ENCODE measurements around the gene SPPL2C.

Gene SPPL2C

GRCh38 chr17:45843722-45844121, 959 bp upstream of the SPPL2C start:
- Histone ChIP-seq H3K27me3 (ENCODE audit: insufficient read depth, low read length) (peaks cover 4% of the 10 kb centered on the region; the same call in 1 of the 2 replicates), H3K9me3 (ENCODE audit: low read length) (no peaks in the 10 kb centered on the region), H2AFZ (ENCODE audit: low read length) (no peak overlapping the region)

GRCh38 chr17:45845376-45846185, 900 bp downstream of the SPPL2C start:
- Histone ChIP-seq H3F3A (ENCODE audit: insufficient read depth, low read length) (no peaks in the 10 kb centered on the region), H3K27ac (ENCODE audit: low read depth, low read length, poor library complexity, severe bottlenecking) (no peak overlapping the region), H3K36me3 (ENCODE audit: insufficient read depth, low read length) (no peaks in the 10 kb centered on the region), H3K79me2 (ENCODE audit: insufficient read depth, low read length) (no peaks in the 10 kb centered on the region), H3K9me2 (ENCODE audit: low read depth, low read length) (no peaks in the 10 kb centered on the region), H3K4me3 (ENCODE audit: low read depth, low read length, poor library complexity, severe bottlenecking) (no peak overlapping the region), H3K9me3 (ENCODE audit: low read length) (no peaks in the 10 kb centered on the region), H3K4me2 (ENCODE audit: low read length) (no peak overlapping the region), H3K27me3 (ENCODE audit: insufficient read depth, low read length) (no peaks in the 10 kb centered on the region), H3K9ac (ENCODE audit: low read length) (no peak overlapping the region), H2AFZ (ENCODE audit: low read length) (no peak overlapping the region), H4K20me1 (ENCODE audit: insufficient read depth, low read length) (no peaks in the 10 kb centered on the region), H3K4me1 (ENCODE audit: insufficient read depth, low read length, severe bottlenecking) (no peaks in the 10 kb centered on the region)
- TF ChIP-seq CTCF (IDR thresholded peaks at IDR 0.05; ENCODE audit: low read length) (no peak), EZH2 (IDR thresholded peaks at IDR 0.05; ENCODE audit: borderline replicate concordance, low read length) (no peak)

More at GRCh38 chr17:45843722-45844121, 959 bp upstream of the SPPL2C start:
- Histone ChIP-seq H3K4me2 (ENCODE audit: low read length) (no peak overlapping the region), H3F3A (ENCODE audit: insufficient read depth, low read length) (no peaks in the 10 kb centered on the region), H3K9ac (ENCODE audit: low read length) (no peak overlapping the region), H3K4me3 (ENCODE audit: low read depth, low read length, poor library complexity, severe bottlenecking) (no peak overlapping the region), H4K20me1 (ENCODE audit: insufficient read depth, low read length) (no peaks in the 10 kb centered on the region), H3K4me1 (ENCODE audit: insufficient read depth, low read length, severe bottlenecking) (no peaks in the 10 kb centered on the region), H3K36me3 (ENCODE audit: insufficient read depth, low read length) (no peaks in the 10 kb centered on the region), H3K9me2 (ENCODE audit: low read depth, low read length) (no peaks in the 10 kb centered on the region), H3K79me2 (ENCODE audit: insufficient read depth, low read length) (no peaks in the 10 kb centered on the region), H3K27ac (ENCODE audit: low read depth, low read length, poor library complexity, severe bottlenecking) (no peak overlapping the region)
- TF ChIP-seq EZH2 (IDR thresholded peaks at IDR 0.05; ENCODE audit: borderline replicate concordance, low read length) (no peak), CTCF (IDR thresholded peaks at IDR 0.05; ENCODE audit: low read length) (no peak)

GRCh38 chr17:45846223-45846622, 1.5 kb downstream of the SPPL2C start:
- Histone ChIP-seq H3F3A (ENCODE audit: insufficient read depth, low read length) (no peaks in the 10 kb centered on the region), H3K9ac (ENCODE audit: low read length) (no peak overlapping the region), H3K27me3 (ENCODE audit: insufficient read depth, low read length) (no peaks in the 10 kb centered on the region), H3K4me2 (ENCODE audit: low read length) (no peak overlapping the region), H3K79me2 (ENCODE audit: insufficient read depth, low read length) (no peaks in the 10 kb centered on the region), H4K20me1 (ENCODE audit: insufficient read depth, low read length) (no peaks in the 10 kb centered on the region), H3K4me1 (ENCODE audit: insufficient read depth, low read length, severe bottlenecking) (no peaks in the 10 kb centered on the region), H3K36me3 (ENCODE audit: insufficient read depth, low read length) (no peaks in the 10 kb centered on the region), H3K9me2 (ENCODE audit: low read depth, low read length) (no peaks in the 10 kb centered on the region), H3K9me3 (ENCODE audit: low read length) (no peaks in the 10 kb centered on the region), H2AFZ (ENCODE audit: low read length) (no peak overlapping the region), H3K4me3 (ENCODE audit: low read depth, low read length, poor library complexity, severe bottlenecking) (no peak overlapping the region), H3K27ac (ENCODE audit: low read depth, low read length, poor library complexity, severe bottlenecking) (no peak overlapping the region)
- no peak for TF ChIP-seq EZH2 (IDR thresholded peaks at IDR 0.05; ENCODE audit: borderline replicate concordance, low read length)
- no peak for TF ChIP-seq CTCF (IDR thresholded peaks at IDR 0.05; ENCODE audit: low read length)

All from OCI-LY1 (cell line).